ENCODE measurements around the gene WIZ. TPM values are rescaled to one million over a fixed set of nuclear protein-coding genes. Genes with fewer than 3 reads are reported as not detected.

WIZ gene
- total and polyA plus RNA-seq, 2 experiments from 2014 or later: 8.9 to 39.5 TPM

DNA sequence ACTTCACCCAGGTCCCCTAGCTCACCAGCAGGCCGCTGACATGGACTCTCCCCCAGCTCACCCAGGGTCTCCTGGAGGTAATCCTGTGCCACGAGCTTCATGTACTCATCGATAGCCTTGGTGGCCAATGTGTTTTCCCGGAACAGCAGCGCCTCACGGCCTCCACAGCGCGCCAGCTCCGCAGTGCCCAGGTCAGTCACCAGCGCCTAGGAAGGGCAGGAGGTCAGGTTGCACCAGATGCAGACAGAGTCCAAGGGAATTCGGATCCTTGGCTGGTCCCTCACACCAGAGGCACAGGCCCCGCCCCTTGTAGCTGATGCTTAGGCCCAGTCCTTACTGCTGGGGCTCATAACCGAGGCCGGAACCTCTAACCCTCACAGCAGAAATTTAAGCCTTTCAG, 6.7 kb upstream of the WIZ start:
- Histone ChIP-seq H3K9me2 (ENCODE audit: insufficient read depth) (no peaks in the 10 kb centered on the region), H3F3A (replicated peaks; ENCODE audit: low read depth) (0 out of 2 replicates have a peak, but pooled peaks cover 12% of the 10 kb centered on the region), H3K36me3 (ENCODE audit: insufficient read depth) (no peaks in the 10 kb centered on the region), H4K20me1 (replicated peaks; ENCODE audit: insufficient read depth) (no peaks in the 10 kb centered on the region), H3K27ac (ENCODE audit: low read depth) (no peak overlapping the region), H3K79me2 (replicated peaks; ENCODE audit: insufficient read depth) (no peaks in the 10 kb centered on the region), H3K4me2 (peak overlapping the region; percentile 82), H3K27me3 (ENCODE audit: insufficient read depth) (peaks cover 81% of the 10 kb centered on the region), H2AFZ (peak overlapping the region; percentile 88; the same call in 1 of the 2 replicates), H3K4me1 (ENCODE audit: insufficient read depth) (peaks cover 15% of the 10 kb centered on the region), H3K4me3 (peak overlapping the region; percentile 68)
- Mint-ChIP-seq H3K4me1 (peaks cover 13% of the 10 kb centered on the region; the same call in 1 of the 3 replicates), H3K4me3 (peak overlapping the region; percentile 58), H3K36me3 (ENCODE audit: low read depth) (no peaks in the 10 kb centered on the region; the same call in 2 of the 3 replicates), H3K27me3 (ENCODE audit: insufficient read depth, low read depth, poor library complexity) (peaks cover 68% of the 10 kb centered on the region), H3K9me3 (peaks cover 4% of the 10 kb centered on the region; the same call in 2 of the 3 replicates), H3K27ac (no peak overlapping the region)
- TF ChIP-seq, protein P1, sequence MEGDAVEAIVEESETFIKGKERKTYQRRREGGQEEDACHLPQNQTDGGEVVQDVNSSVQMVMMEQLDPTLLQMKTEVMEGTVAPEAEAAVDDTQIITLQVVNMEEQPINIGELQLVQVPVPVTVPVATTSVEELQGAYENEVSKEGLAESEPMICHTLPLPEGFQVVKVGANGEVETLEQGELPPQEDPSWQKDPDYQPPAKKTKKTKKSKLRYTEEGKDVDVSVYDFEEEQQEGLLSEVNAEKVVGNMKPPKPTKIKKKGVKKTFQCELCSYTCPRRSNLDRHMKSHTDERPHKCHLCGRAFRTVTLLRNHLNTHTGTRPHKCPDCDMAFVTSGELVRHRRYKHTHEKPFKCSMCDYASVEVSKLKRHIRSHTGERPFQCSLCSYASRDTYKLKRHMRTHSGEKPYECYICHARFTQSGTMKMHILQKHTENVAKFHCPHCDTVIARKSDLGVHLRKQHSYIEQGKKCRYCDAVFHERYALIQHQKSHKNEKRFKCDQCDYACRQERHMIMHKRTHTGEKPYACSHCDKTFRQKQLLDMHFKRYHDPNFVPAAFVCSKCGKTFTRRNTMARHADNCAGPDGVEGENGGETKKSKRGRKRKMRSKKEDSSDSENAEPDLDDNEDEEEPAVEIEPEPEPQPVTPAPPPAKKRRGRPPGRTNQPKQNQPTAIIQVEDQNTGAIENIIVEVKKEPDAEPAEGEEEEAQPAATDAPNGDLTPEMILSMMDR (conservative IDR thresholded peaks at IDR 0.05; ENCODE audit: low read depth in 2 of 2): no peak
- TF ChIP-seq EZH2 (IDR thresholded peaks at IDR 0.05; ENCODE audit: low read depth, unreplicated experiment): no peak
- no peak for TF ChIP-seq CREB1 (CRISPR knock-in tag; IDR thresholded peaks at IDR 0.05; ENCODE audit: low read depth)
- TF ChIP-seq, protein P2, sequence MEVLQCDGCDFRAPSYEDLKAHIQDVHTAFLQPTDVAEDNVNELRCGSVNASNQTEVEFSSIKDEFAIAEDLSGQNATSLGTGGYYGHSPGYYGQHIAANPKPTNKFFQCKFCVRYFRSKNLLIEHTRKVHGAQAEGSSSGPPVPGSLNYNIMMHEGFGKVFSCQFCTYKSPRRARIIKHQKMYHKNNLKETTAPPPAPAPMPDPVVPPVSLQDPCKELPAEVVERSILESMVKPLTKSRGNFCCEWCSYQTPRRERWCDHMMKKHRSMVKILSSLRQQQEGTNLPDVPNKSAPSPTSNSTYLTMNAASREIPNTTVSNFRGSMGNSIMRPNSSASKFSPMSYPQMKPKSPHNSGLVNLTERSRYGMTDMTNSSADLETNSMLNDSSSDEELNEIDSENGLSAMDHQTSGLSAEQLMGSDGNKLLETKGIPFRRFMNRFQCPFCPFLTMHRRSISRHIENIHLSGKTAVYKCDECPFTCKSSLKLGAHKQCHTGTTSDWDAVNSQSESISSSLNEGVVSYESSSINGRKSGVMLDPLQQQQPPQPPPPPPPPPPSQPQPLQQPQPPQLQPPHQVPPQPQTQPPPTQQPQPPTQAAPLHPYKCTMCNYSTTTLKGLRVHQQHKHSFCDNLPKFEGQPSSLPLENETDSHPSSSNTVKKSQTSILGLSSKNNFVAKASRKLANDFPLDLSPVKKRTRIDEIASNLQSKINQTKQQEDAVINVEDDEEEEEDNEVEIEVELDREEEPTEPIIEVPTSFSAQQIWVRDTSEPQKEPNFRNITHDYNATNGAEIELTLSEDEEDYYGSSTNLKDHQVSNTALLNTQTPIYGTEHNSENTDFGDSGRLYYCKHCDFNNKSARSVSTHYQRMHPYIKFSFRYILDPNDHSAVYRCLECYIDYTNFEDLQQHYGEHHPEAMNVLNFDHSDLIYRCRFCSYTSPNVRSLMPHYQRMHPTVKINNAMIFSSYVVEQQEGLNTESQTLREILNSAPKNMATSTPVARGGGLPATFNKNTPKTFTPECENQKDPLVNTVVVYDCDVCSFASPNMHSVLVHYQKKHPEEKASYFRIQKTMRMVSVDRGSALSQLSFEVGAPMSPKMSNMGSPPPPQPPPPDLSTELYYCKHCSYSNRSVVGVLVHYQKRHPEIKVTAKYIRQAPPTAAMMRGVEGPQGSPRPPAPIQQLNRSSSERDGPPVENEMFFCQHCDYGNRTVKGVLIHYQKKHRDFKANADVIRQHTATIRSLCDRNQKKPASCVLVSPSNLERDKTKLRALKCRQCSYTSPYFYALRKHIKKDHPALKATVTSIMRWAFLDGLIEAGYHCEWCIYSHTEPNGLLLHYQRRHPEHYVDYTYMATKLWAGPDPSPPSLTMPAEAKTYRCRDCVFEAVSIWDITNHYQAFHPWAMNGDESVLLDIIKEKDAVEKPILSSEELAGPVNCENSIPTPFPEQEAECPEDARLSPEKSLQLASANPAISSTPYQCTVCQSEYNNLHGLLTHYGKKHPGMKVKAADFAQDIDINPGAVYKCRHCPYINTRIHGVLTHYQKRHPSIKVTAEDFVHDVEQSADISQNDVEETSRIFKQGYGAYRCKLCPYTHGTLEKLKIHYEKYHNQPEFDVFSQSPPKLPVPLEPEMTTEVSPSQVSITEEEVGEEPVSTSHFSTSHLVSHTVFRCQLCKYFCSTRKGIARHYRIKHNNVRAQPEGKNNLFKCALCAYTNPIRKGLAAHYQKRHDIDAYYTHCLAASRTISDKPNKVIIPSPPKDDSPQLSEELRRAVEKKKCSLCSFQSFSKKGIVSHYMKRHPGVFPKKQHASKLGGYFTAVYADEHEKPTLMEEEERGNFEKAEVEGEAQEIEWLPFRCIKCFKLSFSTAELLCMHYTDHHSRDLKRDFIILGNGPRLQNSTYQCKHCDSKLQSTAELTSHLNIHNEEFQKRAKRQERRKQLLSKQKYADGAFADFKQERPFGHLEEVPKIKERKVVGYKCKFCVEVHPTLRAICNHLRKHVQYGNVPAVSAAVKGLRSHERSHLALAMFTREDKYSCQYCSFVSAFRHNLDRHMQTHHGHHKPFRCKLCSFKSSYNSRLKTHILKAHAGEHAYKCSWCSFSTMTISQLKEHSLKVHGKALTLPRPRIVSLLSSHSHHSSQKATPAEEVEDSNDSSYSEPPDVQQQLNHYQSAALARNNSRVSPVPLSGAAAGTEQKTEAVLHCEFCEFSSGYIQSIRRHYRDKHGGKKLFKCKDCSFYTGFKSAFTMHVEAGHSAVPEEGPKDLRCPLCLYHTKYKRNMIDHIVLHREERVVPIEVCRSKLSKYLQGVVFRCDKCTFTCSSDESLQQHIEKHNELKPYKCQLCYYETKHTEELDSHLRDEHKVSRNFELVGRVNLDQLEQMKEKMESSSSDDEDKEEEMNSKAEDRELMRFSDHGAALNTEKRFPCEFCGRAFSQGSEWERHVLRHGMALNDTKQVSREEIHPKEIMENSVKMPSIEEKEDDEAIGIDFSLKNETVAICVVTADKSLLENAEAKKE (CRISPR knock-in tag; IDR thresholded peaks at IDR 0.05): no peak
- no peak for TF ChIP-seq ZNF114 (CRISPR knock-in tag; IDR thresholded peaks at IDR 0.05)
- TF ChIP-seq ZNF331 (CRISPR knock-in tag; IDR thresholded peaks at IDR 0.05; ENCODE audit: low read depth): no peak
- TF ChIP-seq, protein P3, sequence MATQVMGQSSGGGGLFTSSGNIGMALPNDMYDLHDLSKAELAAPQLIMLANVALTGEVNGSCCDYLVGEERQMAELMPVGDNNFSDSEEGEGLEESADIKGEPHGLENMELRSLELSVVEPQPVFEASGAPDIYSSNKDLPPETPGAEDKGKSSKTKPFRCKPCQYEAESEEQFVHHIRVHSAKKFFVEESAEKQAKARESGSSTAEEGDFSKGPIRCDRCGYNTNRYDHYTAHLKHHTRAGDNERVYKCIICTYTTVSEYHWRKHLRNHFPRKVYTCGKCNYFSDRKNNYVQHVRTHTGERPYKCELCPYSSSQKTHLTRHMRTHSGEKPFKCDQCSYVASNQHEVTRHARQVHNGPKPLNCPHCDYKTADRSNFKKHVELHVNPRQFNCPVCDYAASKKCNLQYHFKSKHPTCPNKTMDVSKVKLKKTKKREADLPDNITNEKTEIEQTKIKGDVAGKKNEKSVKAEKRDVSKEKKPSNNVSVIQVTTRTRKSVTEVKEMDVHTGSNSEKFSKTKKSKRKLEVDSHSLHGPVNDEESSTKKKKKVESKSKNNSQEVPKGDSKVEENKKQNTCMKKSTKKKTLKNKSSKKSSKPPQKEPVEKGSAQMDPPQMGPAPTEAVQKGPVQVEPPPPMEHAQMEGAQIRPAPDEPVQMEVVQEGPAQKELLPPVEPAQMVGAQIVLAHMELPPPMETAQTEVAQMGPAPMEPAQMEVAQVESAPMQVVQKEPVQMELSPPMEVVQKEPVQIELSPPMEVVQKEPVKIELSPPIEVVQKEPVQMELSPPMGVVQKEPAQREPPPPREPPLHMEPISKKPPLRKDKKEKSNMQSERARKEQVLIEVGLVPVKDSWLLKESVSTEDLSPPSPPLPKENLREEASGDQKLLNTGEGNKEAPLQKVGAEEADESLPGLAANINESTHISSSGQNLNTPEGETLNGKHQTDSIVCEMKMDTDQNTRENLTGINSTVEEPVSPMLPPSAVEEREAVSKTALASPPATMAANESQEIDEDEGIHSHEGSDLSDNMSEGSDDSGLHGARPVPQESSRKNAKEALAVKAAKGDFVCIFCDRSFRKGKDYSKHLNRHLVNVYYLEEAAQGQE (IDR thresholded peaks at IDR 0.05; ENCODE audit: unreplicated experiment): no peak
- TF ChIP-seq EZH2phosphoT487 (IDR thresholded peaks at IDR 0.05; ENCODE audit: unreplicated experiment): no peak
- TF ChIP-seq STAT1 (IDR thresholded peaks at IDR 0.05; ENCODE audit: unreplicated experiment): no peak
- no peak for TF ChIP-seq POLR2AphosphoS5 (IDR thresholded peaks at IDR 0.05; ENCODE audit: low read depth)
- no peak for TF ChIP-seq JUNB (IDR thresholded peaks at IDR 0.05; ENCODE audit: unreplicated experiment)
- no peak for TF ChIP-seq NANOG (IDR thresholded peaks at IDR 0.05; ENCODE audit: borderline replicate concordance)
- DNase-seq (ENCODE audit: low spot score): no peak
- ATAC-seq: no peak
